ENCODE measurements around the gene UBXN1. TPM values are rescaled to one million over a fixed set of nuclear protein-coding genes. Genes with fewer than 3 reads are reported as not detected.
A peak's percentile ranks its signal among the peaks of the same experiment; 100 is the strongest.

Gene UBXN1
- polyA plus RNA-seq, 1 donor (not counting 4 experiments of a cell fraction or from before 2014, with no cell fraction given): 58.5 TPM

- dilution Hi-C loops (cut with MboI; ENCODE audit: extremely low pct_ligation_motif_present, low sequenced_read_pairs): no loop called here
- peaks cover 42% of the 10 kb centered on the region for H3K79me2 ChIP-seq (ENCODE audit: control insufficient read depth, insufficient read depth, low read length)
- no peaks in the 10 kb centered on the region for H3K27me3 ChIP-seq (ENCODE audit: control insufficient read depth, extremely low read depth, insufficient read depth, low read length)
- peaks cover 4% of the 10 kb centered on the region for H4K20me1 ChIP-seq (ENCODE audit: control insufficient read depth, extremely low read depth, insufficient read depth, low read length)
- peak overlapping the region; percentile 86 for H3K27ac ChIP-seq (ENCODE audit: control insufficient read depth, insufficient read depth, low read length)
- peaks cover 23 to 37% of the 10 kb centered on the region in 2 experiments for H3K36me3 ChIP-seq (ENCODE audit: control insufficient read depth in 2 of 2, extremely low read depth in 1 of 2, insufficient read depth in 2 of 2, low read length in 2 of 2)
- peak overlapping the region; percentile 95 for H3K9ac ChIP-seq (ENCODE audit: control insufficient read depth, extremely low read depth, insufficient read depth, low read length)
- H3K9me3 ChIP-seq (ENCODE audit: control insufficient read depth, low read depth, low read length): no peaks in the 10 kb centered on the region
- DNase-seq (ENCODE audit: low read depth, low spot score) (no peak), FAIRE-seq (no peak)
- H2AFZ ChIP-seq (ENCODE audit: control insufficient read depth, low read length): no peak overlapping the region
- no peaks in the 10 kb centered on the region for H3K9me1 ChIP-seq (ENCODE audit: control insufficient read depth, extremely low read depth, insufficient read depth, low read length)
- H3K4me1 ChIP-seq (ENCODE audit: control insufficient read depth, extremely low read depth, insufficient read depth, low read length): peaks cover 25% of the 10 kb centered on the region
- no peak for TF ChIP-seq EZH2 (IDR thresholded peaks at IDR 0.05; ENCODE audit: low read length)
- peak in 1 of 3 experiments; percentile 13 for TF ChIP-seq CTCF (optimal IDR thresholded peaks at IDR 0.05 in 1 of 3, IDR thresholded peaks at IDR 0.05 in 1 of 3, conservative IDR thresholded peaks at IDR 0.05 in 1 of 3; ENCODE audit: extremely low read depth in 1 of 3, insufficient read depth in 2 of 3, low read length in 3 of 3)
- peak overlapping the region; percentile 93 to 97 (median 95) for H3K4me3 ChIP-seq (ENCODE audit: control insufficient read depth in 2 of 3, extremely low read depth in 1 of 3, insufficient read depth in 2 of 3, low read depth in 1 of 3, low read length in 3 of 3)
- peak overlapping the region; percentile 95 for H3K4me2 ChIP-seq (ENCODE audit: control insufficient read depth, extremely low read depth, insufficient read depth, low read depth, low read length)
Observed at GRCh38 chr11:62665599-62666258, 13.1 kb downstream of the UBXN1 start.

DNA sequence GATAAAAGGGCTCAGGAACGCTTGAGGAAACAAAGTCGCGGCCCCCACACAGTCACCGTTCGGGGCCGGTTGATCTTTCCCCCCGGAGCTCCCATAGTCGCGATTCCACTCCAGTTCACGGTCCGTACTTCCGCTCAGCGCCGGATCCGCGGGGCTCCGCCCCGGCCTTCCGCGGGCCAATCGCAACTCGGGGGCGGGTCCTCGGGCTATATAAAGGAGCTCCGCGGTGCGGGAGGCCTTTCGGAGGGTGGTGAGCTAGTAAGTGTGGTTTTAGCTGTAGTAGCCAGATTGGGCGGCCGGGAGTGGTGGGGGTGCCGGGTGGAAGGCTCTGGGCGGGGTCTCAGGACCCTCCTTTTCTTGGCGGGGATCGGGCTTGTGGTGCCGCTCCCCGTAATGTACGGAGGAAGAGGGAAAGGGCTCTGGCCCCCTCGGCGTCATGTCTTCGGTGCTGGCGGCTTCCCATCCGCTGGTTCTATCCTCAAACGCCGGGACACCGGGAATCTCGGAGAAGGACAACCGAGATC is 13.7 kb downstream of the UBXN1 start, which contains the start of the genes C11orf98 and CSKMT:
TSS of gene C11orf98 (minus strand) at position 136 of the 524 bp plus-strand sequence. CDS start at position 95, 41 bp downstream.
TSS of gene CSKMT (plus strand) at position 238 of the 524 bp plus-strand sequence. CDS start 568 bp downstream, outside the sequence.
- peak; percentile 77 for DNase-seq (ENCODE audit: low read depth, low spot score)
- no peaks in the 10 kb centered on the region for H3K27me3 ChIP-seq (ENCODE audit: control insufficient read depth, extremely low read depth, insufficient read depth, low read length)
- peaks cover 24% of the 10 kb centered on the region for H3K4me1 ChIP-seq (ENCODE audit: control insufficient read depth, extremely low read depth, insufficient read depth, low read length)
- H3K36me3 ChIP-seq (ENCODE audit: control insufficient read depth in 2 of 2, extremely low read depth in 1 of 2, insufficient read depth in 2 of 2, low read length in 2 of 2): peaks cover 23 to 37% of the 10 kb centered on the region in 2 experiments
- TF ChIP-seq CTCF (optimal IDR thresholded peaks at IDR 0.05 in 1 of 3, IDR thresholded peaks at IDR 0.05 in 1 of 3, conservative IDR thresholded peaks at IDR 0.05 in 1 of 3; ENCODE audit: extremely low read depth in 1 of 3, insufficient read depth in 2 of 3, low read length in 3 of 3): no peak
- no peak for TF ChIP-seq EZH2 (IDR thresholded peaks at IDR 0.05; ENCODE audit: low read length)
- no peaks in the 10 kb centered on the region for H3K9me1 ChIP-seq (ENCODE audit: control insufficient read depth, extremely low read depth, insufficient read depth, low read length)
- peak within 1 kb of the TSS; percentile 95 for H3K4me2 ChIP-seq (ENCODE audit: control insufficient read depth, extremely low read depth, insufficient read depth, low read depth, low read length)
- peaks cover 4% of the 10 kb centered on the region for H4K20me1 ChIP-seq (ENCODE audit: control insufficient read depth, extremely low read depth, insufficient read depth, low read length)
- peak within 1 kb of the TSS; percentile 86 for H3K27ac ChIP-seq (ENCODE audit: control insufficient read depth, insufficient read depth, low read length)
- peak within 1 kb of the TSS; percentile 93 to 97 (median 95) for H3K4me3 ChIP-seq (ENCODE audit: control insufficient read depth in 2 of 3, extremely low read depth in 1 of 3, insufficient read depth in 2 of 3, low read depth in 1 of 3, low read length in 3 of 3)
- peaks cover 42% of the 10 kb centered on the region for H3K79me2 ChIP-seq (ENCODE audit: control insufficient read depth, insufficient read depth, low read length)
- dilution Hi-C loops (cut with MboI; ENCODE audit: extremely low pct_ligation_motif_present, low sequenced_read_pairs): no loop called here
- no peaks in the 10 kb centered on the region for H3K9me3 ChIP-seq (ENCODE audit: control insufficient read depth, low read depth, low read length)
- peak within 1 kb of the TSS; percentile 95 for H3K9ac ChIP-seq (ENCODE audit: control insufficient read depth, extremely low read depth, insufficient read depth, low read length)
- no peak for FAIRE-seq
- peak within 1 kb of the TSS; percentile 66 for H2AFZ ChIP-seq (ENCODE audit: control insufficient read depth, low read length)

Measured in keratinocyte (primary cell).